Prostate gland (tissue), 2 donors: ENCODE results near the gene FOXD2.

Source experiments
- CTCF ChIP-seq, 4 experiments: fragments of 200-600 bp in 2 of 4; fragments of 450-650 bp in 2 of 4; sonication (generic) in 2 of 4; IDR thresholded peaks; 1 replicate in 3 of 4; 2 replicates in 1 of 4; pipeline ENCODE4 v1.5.1; 2016 to 2019; ENCODE audit warnings: antibody characterized with exemption in 4 of 4, mild to moderate bottlenecking in 2 of 4, moderate library complexity in 2 of 4
- POLR2AphosphoS5 ChIP-seq: sonication (generic); formaldehyde crosslinking; IDR thresholded peaks from one replicate; pipeline ENCODE4 v1.6.1; 2017; ENCODE audit warnings: antibody characterized with exemption

DNA sequence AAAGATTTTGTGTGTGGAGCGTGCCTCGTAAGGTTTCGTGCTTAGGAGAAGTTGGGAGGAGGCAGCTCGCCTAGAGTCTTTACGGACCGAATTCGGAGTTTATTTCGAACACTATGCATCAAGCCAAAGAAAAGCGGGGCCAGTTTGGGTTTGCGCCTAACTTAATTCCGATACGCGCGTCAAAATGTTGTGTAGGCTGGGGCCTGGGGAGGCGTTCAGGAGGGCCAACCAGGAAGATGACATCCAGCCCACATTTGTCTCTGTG, 6.4 kb downstream of the FOXD2 start:
- TF ChIP-seq POLR2AphosphoS5: no peak
- TF ChIP-seq CTCF (IDR thresholded peaks at IDR 0.05): no peak
